ENCODE data around the gene ALAS1. TPM values are rescaled to one million over a fixed set of nuclear protein-coding genes. Genes with fewer than 3 reads are reported as not detected.

Gene ALAS1
- total and polyA plus RNA-seq, 2 of the 13 experiments (the other 11 are each of a cell fraction or from before 2014, with no cell fraction given): 36.0 to 43.2 TPM

DNA sequence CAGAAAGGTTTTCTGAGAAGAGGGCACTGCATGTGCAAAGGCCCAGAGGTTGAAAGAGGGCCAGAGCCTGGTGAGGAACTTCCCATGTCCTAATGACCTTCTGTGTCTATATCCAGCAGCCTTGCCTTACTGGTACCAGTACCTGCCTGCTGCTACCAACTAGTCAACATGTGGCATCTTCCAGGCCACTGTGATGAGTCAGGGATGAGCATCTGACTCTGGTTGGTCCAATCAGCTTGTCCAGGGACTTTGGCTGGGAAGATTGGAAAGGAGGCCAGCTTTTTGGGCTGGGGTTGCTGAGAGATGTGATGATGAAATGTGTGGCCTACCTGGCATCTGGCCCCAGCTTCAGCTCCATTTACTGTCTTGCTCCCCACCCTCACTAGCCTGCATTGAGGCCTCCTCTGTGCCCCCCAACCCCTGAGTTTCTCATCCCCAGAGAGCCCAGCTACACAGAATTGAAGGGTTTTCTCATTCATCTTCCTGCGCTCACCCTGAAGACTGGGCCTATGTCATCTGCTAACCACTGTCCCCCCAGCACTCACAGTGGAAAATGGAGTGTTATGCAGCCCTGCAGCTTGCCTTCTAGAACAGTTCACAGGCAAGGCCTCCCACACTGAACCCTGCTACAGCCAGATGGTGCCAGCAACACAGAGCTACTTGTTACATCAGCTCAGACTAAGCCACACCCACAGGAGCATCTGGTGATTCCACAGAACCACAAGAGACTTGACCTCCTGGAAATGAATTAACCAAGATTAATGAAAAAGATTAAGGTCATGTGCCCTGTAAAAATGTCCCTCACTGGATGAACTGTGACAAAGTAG lies 42.3 kb downstream of the ALAS1 start (continued):
- TF ChIP-seq, protein P1, sequence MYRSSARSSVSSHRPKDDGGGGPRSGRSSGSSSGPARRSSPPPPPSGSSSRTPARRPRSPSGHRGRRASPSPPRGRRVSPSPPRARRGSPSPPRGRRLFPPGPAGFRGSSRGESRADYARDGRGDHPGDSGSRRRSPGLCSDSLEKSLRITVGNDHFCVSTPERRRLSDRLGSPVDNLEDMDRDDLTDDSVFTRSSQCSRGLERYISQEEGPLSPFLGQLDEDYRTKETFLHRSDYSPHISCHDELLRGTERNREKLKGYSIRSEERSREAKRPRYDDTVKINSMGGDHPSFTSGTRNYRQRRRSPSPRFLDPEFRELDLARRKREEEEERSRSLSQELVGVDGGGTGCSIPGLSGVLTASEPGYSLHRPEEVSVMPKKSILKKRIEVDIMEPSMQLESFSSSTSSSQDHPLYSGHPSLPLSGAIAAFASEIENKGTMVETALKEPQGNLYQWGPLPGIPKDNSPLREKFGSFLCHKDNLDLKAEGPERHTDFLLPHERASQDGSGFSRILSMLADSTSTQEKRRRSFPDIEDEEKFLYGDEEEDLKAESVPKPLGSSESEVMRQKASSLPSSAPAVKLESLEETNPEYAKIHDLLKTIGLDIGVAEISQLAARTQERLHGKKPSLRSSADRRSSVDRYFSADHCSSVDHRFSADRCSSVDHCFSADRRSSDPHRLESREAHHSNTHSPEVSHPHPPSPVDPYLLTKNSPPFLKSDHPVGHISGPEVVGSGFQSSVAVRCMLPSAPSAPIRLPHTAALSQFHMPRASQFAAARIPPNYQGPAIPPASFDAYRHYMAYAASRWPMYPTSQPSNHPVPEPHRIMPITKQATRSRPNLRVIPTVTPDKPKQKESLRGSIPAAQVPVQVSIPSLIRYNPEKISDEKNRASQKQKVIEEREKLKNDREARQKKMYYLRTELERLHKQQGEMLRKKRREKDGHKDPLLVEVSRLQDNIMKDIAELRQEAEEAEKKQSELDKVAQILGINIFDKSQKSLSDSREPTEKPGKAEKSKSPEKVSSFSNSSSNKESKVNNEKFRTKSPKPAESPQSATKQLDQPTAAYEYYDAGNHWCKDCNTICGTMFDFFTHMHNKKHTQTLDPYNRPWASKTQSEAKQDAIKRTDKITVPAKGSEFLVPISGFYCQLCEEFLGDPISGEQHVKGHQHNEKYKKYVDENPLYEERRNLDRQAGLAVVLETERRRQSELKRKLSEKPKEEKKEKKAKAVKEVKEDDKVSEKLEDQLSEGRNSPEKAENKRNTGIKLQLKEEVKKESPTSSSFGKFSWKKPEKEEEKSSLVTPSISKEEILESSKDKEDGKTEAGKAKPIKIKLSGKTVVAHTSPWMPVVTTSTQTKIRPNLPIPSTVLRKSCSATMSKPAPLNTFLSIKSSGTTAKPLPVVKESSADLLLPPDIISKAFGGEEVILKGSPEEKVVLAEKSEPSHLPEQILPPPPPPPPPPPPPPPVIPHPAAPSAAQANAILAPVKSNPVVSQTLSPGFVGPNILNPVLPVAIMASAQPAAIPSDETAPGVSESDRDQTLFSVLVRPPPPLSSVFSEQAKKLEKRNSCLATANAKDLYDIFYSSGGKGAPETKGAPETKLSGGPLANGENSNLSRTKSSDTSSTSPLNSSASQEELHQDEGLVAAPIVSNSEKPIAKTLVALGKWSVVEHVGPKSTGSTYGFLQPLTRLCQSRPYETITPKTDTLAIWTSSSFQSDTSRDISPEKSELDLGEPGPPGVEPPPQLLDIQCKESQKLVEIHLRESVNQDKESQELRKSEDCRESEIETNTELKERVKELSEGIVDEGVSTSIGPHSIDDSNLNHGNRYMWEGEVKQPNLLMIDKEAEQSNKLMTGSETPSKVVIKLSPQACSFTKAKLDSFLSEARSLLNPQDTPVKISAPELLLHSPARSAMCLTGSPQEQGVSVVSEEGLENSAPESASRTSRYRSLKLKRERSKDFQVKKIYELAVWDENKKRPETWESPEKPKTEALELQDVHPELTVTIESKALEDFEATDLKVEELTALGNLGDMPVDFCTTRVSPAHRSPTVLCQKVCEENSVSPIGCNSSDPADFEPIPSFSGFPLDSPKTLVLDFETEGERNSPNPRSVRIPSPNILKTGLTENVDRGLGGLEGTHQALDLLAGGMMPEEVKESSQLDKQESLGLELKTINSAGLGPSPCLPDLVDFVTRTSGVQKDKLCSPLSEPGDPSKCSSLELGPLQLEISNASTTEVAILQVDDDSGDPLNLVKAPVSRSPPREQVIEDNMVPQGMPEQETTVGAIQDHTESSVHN (CRISPR knock-in tag; IDR thresholded peaks at IDR 0.05): no peak; the same call in 1 of the 2 replicates
- TF ChIP-seq, protein P2, sequence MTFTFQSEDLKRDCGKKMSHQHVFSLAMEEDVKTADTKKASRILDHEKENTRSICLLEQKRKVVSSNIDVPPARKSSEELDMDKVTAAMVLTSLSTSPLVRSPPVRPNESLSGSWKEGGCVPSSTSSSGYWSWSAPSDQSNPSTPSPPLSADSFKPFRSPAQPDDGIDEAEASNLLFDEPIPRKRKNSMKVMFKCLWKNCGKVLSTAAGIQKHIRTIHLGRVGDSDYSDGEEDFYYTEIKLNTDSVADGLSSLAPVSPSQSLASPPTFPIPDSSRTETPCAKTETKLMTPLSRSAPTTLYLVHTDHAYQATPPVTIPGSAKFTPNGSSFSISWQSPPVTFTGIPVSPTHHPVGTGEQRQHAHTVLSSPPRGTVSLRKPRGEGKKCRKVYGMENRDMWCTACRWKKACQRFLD (CRISPR knock-in tag; IDR thresholded peaks at IDR 0.05; ENCODE audit: borderline replicate concordance): no peak
- no peak for TF ChIP-seq ZMYM4 (CRISPR knock-in tag; IDR thresholded peaks at IDR 0.05)
- no peak for TF ChIP-seq GATA4 (IDR thresholded peaks at IDR 0.05; ENCODE audit: borderline replicate concordance, low read depth)
- TF ChIP-seq, protein P3, sequence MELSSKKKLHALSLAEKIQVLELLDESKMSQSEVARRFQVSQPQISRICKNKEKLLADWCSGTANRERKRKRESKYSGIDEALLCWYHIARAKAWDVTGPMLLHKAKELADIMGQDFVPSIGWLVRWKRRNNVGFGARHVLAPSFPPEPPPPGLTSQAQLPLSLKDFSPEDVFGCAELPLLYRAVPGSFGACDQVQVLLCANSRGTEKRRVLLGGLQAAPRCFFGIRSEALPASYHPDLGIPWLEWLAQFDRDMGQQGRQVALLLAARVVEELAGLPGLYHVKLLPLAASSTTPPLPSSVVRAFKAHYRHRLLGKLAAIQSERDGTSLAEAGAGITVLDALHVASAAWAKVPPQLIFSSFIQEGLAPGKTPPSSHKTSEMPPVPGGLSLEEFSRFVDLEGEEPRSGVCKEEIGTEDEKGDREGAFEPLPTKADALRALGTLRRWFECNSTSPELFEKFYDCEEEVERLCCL (CRISPR knock-in tag; IDR thresholded peaks at IDR 0.05; ENCODE audit: borderline replicate concordance): no peak
- TF ChIP-seq, protein P4, sequence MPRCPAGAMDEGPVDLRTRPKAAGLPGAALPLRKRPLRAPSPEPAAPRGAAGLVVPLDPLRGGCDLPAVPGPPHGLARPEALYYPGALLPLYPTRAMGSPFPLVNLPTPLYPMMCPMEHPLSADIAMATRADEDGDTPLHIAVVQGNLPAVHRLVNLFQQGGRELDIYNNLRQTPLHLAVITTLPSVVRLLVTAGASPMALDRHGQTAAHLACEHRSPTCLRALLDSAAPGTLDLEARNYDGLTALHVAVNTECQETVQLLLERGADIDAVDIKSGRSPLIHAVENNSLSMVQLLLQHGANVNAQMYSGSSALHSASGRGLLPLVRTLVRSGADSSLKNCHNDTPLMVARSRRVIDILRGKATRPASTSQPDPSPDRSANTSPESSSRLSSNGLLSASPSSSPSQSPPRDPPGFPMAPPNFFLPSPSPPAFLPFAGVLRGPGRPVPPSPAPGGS (CRISPR knock-in tag; IDR thresholded peaks at IDR 0.05): no peak
- TF ChIP-seq ZNF589 (CRISPR knock-in tag; conservative IDR thresholded peaks at IDR 0.05): no peak
- TF ChIP-seq, protein P5, sequence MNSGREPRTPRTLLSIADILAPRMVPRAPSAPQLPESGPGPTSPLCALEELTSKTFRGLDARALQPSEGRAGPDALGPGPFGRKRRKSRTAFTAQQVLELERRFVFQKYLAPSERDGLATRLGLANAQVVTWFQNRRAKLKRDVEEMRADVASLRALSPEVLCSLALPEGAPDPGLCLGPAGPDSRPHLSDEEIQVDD (CRISPR knock-in tag; IDR thresholded peaks at IDR 0.05; ENCODE audit: borderline replicate concordance): no peak
- TF ChIP-seq, protein P6, sequence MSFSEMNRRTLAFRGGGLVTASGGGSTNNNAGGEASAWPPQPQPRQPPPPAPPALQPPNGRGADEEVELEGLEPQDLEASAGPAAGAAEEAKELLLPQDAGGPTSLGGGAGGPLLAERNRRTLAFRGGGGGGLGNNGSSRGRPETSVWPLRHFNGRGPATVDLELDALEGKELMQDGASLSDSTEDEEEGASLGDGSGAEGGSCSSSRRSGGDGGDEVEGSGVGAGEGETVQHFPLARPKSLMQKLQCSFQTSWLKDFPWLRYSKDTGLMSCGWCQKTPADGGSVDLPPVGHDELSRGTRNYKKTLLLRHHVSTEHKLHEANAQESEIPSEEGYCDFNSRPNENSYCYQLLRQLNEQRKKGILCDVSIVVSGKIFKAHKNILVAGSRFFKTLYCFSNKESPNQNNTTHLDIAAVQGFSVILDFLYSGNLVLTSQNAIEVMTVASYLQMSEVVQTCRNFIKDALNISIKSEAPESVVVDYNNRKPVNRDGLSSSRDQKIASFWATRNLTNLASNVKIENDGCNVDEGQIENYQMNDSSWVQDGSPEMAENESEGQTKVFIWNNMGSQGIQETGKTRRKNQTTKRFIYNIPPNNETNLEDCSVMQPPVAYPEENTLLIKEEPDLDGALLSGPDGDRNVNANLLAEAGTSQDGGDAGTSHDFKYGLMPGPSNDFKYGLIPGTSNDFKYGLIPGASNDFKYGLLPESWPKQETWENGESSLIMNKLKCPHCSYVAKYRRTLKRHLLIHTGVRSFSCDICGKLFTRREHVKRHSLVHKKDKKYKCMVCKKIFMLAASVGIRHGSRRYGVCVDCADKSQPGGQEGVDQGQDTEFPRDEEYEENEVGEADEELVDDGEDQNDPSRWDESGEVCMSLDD (CRISPR knock-in tag; IDR thresholded peaks at IDR 0.05; ENCODE audit: borderline replicate concordance): no peak
- TF ChIP-seq TAF15 (IDR thresholded peaks at IDR 0.05; ENCODE audit: low read depth, low read length, poor library complexity, severe bottlenecking): no peak
- TF ChIP-seq EHMT2 (IDR thresholded peaks at IDR 0.05; ENCODE audit: borderline replicate concordance, low read depth, low read length): no peak

All from HepG2 (cell line).